ENCODE results near the gene PDCD4. TPM values are rescaled to one million over a fixed set of nuclear protein-coding genes. Genes with fewer than 3 reads are reported as not detected.

The PDCD4 gene
- total and polyA plus RNA-seq, 10 of the 15 experiments (the other 5 are each of a cell fraction or from before 2014, with no cell fraction given): 101 to 372 (median 171) TPM

DNA sequence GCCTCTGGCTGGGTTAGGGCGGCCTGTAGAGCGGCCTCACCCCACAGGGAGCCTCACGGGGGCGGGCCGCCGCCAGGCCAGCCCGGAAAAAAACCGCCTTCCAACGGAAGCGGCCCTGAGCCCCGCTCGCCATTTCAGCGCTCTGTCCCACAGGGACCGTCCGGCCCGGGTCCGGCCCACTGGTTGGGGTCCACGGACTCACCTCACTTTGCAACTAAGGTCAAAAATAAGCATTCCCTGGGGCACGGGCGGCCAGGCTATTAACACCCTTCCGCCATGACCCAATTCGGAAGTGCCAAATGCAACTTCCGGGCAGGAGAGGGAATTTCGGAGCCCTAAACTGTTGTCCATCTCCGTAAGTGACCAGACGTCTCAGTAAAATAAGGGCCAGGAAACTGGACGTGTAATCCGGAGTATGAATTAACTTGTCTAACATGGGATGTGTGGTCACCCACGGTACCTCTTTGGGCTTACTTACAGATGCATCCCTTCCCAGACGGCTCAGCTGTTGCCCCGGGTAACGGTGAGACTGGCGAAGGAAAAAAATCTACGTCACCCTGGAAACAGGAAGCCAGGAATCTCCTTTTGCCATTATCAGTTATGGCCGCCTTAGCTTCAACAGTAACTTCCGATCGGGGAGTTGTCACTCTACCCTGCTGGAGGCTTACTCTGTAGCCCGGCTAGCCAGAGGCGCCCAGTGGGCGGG, 47.1 kb downstream of the PDCD4 start, which contains the start of gene BBIP1 (continued):
- no peak for TF ChIP-seq NFIC (IDR thresholded peaks at IDR 0.05; ENCODE audit: low read depth, low read length)

DNA sequence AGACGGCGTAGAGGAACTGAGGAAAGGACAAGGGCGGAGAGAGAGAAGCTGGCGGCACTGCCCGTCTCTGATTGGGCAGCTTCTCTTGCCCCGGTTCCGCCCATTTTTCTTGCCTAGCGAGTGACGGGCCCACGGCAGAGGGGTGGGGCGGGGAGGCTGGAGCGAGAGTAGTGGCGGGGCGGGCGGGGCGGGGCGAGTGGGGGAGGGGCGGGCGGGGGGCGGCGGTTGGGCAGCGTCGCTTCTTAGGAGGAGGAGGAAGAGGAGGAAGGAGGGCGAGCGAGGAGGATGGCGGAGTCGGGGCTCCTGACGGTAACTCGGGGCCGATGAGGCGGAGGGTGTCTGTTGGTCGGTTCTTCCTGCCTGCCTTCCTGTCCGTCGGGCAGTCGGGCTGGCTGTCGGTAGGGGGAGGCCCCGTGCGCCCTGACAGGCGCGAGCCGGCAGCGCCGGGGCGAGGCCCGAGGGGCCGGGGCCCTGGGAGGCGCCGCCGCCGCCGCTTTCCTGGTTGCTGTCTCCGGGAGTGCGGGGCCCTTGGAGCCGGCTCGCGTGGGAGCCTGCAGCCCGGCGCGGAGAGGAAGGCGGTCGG, 47.7 kb downstream of the PDCD4 start, which contains the start of gene SHOC2:
Gene SHOC2 (plus strand): TSS at position 256 of the 583 bp plus-strand sequence. CDS start 44,755 bp downstream, outside the sequence.
- Histone ChIP-seq H2AFZ (ENCODE audit: control insufficient read depth, low read depth, low read length) (peak within 1 kb of the TSS; percentile 78), H3K4me3 (peak within 1 kb of the TSS; percentile 71), H3K4me2 (ENCODE audit: control insufficient read depth, insufficient read depth) (peak within 1 kb of the TSS; percentile 56), H3K9ac (ENCODE audit: control insufficient read depth, insufficient read depth, low read length) (peak within 1 kb of the TSS; percentile 84), H3K27me3 (replicated peaks in 1 of 2; ENCODE audit: control insufficient read depth in 2 of 2, insufficient read depth in 2 of 2, low read length in 1 of 2) (no peaks in the 10 kb centered on the region), H3K36me3 (ENCODE audit: control insufficient read depth in 2 of 2, insufficient read depth in 2 of 2, low read length in 1 of 2) (0 out of 4 replicates have a peak, but pooled peaks cover 0 to 2% of the 10 kb centered on the region in 2 experiments), H3K4me1 (ENCODE audit: control insufficient read depth, insufficient read depth, low read length) (peaks cover 12% of the 10 kb centered on the region; the same call in 1 of the 2 replicates), H3K9me3 (replicated peaks; ENCODE audit: control insufficient read depth, insufficient read depth, low read length) (no peaks in the 10 kb centered on the region), H3K79me2 (ENCODE audit: control insufficient read depth, insufficient read depth, low read length) (peaks cover 56% of the 10 kb centered on the region), H3K27ac (ENCODE audit: control insufficient read depth, insufficient read depth) (peak within 1 kb of the TSS; percentile 96), H4K20me1 (ENCODE audit: control insufficient read depth, insufficient read depth) (no peaks in the 10 kb centered on the region)
- WGBS (ENCODE audit: insufficient coverage, insufficient replicate concordance, low lambda C conversion rate, missing lambda C conversion rate): 1% methylated on average over 29 of the region's 61 CpGs
- ChIA-PET POLR2A (interaction anchor here (0.6 to 3.3 kb wide), 18 partner anchors 8 to 843 kb away, joined by 3 to 19 read pairs (median 6); no protein-coding TSS in a partner anchor), RAD21 (ENCODE audit: unreplicated experiment) (interaction anchor here (0.8 to 4.5 kb wide), 33 partner anchors 8 to 614 kb away, joined by 3 to 33 read pairs (median 6); partner anchors contain the start of genes PDCD4 and SMNDC1), SMC1A (ENCODE audit: uncharacterized antibody, unreplicated experiment) (interaction anchor here (1.0 to 6.4 kb wide), 18 partner anchors 10 to 614 kb away, joined by 3 to 48 read pairs (median 7); partner anchors contain the start of gene PDCD4), CTCF (interaction anchor here (0.6 to 4.1 kb wide), 8 partner anchors 23 to 304 kb away, joined by 3 to 27 read pairs (median 4); no protein-coding TSS in a partner anchor)
- in situ Hi-C loops (cut with MboI): no loop called here
- BruUV-seq (replicated peaks): no TSS peak
- FAIRE-seq (no peak), DNase-seq (ENCODE audit: low read depth, low spot score) (no peak), ATAC-seq (peak; percentile 20)
- intact Hi-C loops (cut with micrococcal nuclease; ENCODE audit: unreplicated experiment): loop anchor here (1.0 to 2.0 kb wide), 3 partner anchors 41 to 145 kb away; no protein-coding TSS in a partner anchor
- TF ChIP-seq RAD21 (IDR thresholded peaks at IDR 0.05; ENCODE audit: insufficient read depth, low read depth, low read length) (no peak), FOS (IDR thresholded peaks at IDR 0.05; ENCODE audit: borderline replicate concordance, extremely low read depth, insufficient read length) (no peak), YBX1 (IDR thresholded peaks at IDR 0.05) (no peak), TBL1XR1 (IDR thresholded peaks at IDR 0.05; ENCODE audit: low read depth, low read length) (no peak), ZSCAN29 (IDR thresholded peaks at IDR 0.05) (no peak), LARP7 (IDR thresholded peaks at IDR 0.05) (peak; percentile 99), ZNF274 (IDR thresholded peaks at IDR 0.05; ENCODE audit: insufficient read depth, insufficient read length) (no peak), POLR2A (IDR thresholded peaks at IDR 0.05; ENCODE audit: low read depth, low read length) (peak; percentile 88), SMAD5 (IDR thresholded peaks at IDR 0.05; ENCODE audit: low read depth) (no peak)
- TF ChIP-seq, protein P1, sequence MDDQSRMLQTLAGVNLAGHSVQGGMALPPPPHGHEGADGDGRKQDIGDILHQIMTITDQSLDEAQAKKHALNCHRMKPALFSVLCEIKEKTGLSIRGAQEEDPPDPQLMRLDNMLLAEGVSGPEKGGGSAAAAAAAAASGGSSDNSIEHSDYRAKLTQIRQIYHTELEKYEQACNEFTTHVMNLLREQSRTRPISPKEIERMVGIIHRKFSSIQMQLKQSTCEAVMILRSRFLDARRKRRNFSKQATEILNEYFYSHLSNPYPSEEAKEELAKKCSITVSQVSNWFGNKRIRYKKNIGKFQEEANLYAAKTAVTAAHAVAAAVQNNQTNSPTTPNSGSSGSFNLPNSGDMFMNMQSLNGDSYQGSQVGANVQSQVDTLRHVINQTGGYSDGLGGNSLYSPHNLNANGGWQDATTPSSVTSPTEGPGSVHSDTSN (IDR thresholded peaks at IDR 0.05; ENCODE audit: insufficient replicate concordance, low read depth, low read length): no peak
- TF ChIP-seq, protein P2, sequence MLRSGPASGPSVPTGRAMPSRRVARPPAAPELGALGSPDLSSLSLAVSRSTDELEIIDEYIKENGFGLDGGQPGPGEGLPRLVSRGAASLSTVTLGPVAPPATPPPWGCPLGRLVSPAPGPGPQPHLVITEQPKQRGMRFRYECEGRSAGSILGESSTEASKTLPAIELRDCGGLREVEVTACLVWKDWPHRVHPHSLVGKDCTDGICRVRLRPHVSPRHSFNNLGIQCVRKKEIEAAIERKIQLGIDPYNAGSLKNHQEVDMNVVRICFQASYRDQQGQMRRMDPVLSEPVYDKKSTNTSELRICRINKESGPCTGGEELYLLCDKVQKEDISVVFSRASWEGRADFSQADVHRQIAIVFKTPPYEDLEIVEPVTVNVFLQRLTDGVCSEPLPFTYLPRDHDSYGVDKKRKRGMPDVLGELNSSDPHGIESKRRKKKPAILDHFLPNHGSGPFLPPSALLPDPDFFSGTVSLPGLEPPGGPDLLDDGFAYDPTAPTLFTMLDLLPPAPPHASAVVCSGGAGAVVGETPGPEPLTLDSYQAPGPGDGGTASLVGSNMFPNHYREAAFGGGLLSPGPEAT (IDR thresholded peaks at IDR 0.05; ENCODE audit: low read depth): no peak
- TF ChIP-seq, protein P3, sequence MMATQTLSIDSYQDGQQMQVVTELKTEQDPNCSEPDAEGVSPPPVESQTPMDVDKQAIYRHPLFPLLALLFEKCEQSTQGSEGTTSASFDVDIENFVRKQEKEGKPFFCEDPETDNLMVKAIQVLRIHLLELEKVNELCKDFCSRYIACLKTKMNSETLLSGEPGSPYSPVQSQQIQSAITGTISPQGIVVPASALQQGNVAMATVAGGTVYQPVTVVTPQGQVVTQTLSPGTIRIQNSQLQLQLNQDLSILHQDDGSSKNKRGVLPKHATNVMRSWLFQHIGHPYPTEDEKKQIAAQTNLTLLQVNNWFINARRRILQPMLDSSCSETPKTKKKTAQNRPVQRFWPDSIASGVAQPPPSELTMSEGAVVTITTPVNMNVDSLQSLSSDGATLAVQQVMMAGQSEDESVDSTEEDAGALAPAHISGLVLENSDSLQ (IDR thresholded peaks at IDR 0.05): no peak; the same call in 1 of the 2 replicates
- TF ChIP-seq, protein P4, sequence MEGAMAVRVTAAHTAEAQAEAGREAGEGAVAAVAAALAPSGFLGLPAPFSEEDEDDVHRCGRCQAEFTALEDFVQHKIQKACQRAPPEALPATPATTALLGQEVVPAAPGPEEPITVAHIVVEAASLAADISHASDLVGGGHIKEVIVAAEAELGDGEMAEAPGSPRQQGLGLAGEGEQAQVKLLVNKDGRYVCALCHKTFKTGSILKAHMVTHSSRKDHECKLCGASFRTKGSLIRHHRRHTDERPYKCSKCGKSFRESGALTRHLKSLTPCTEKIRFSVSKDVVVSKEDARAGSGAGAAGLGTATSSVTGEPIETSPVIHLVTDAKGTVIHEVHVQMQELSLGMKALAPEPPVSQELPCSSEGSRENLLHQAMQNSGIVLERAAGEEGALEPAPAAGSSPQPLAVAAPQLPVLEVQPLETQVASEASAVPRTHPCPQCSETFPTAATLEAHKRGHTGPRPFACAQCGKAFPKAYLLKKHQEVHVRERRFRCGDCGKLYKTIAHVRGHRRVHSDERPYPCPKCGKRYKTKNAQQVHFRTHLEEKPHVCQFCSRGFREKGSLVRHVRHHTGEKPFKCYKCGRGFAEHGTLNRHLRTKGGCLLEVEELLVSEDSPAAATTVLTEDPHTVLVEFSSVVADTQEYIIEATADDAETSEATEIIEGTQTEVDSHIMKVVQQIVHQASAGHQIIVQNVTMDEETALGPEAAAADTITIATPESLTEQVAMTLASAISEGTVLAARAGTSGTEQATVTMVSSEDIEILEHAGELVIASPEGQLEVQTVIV (IDR thresholded peaks at IDR 0.05; ENCODE audit: borderline replicate concordance, partially characterized antibody): no peak

Data from GM12878 (cell line).